NCI-H2107 (cell line): Measurements from ENCODE around the gene CD300A.

Experiments
- DNase-seq: peaks from one replicate; lab custom pipeline; 2025; lab: John Stamatoyannopoulos, UW

Gene CD300A

DNA sequence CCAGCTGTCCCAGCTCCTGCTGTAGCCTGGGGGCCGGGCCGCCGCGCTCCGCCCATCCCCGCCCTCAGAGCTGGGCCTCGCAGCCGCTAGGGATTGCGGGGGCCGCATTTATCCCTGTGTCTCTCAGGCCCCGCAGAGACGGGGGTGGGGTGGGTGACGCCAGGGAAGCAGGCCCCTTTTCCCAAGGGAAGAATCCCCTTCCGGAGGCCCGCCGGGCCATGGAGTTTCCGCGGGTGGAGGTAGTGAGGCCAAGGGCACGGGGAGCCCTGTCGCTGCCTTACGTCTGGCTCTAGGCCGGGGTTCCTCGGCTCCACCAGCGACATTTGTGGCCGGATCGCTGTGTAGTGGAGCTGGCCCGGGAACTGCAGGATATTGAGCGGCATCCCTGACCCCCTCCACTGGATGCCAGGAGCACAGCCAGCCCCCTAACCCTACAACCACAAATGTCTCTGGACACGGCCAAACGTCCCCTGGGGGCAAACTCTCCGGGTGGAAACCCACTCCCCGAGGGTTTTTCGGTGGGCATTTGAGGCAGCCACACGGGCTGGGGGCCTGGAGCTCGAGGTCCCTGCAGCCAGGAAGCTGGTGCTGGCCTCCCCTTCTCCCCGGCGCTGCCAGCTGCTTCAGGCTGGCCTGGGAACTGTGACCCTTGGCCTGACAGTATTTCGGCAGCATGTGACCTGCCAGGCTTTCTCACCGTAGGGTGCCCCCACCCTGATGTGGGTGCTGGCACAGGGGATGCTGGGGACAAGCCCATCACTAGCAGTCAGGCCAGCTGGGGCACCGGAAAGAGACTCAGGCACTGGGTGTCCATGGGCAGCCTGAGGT, 12.0 kb upstream of the CD300A start:
- peak; percentile 67 for DNase-seq

DNA sequence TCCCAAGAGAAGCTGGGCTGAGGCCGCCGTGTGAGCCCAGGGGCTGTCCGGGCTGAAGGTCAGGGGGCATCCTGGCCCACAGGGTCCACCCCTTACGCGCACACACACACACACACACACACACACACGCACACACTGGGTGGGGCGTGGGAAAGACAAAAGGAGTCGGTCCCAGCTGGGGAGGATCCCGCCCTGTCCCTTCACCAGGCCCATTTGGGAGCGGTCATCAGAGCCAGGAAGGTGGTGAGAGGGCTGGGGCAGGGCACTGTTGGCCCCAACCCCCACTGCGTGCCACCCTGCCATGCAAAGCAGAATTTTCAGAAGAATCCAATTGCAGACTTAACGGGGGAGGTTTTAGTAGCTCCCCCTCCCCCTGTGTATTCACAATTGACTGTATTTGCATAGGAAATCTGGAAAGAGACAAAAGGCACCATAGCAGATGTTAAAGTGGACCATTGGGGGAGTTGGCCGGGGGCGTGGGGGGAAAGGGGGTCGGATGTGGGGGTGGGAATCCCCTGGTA, 11.3 kb upstream of the CD300A start:
- DNase-seq, result no peak

DNA sequence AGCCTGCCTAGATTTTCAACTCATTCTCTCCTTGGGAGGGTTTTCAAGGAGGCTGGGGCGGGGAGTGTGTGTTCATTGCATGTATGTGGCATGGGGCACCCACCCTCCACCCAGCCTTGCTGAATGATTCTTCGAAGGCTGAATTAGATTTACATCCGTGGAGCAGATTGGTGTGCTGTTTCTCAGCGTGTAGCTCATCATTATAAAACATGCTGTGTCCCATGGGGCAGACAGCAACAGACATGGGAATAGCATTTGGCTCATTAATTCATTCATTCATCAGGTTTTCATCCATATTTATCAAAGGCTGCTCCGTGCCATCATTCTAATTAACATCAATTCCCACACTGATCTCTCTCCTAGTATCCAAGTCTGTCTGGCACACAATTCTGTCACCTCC, 10.6 kb upstream of the CD300A start:
- no peak for DNase-seq

DNA sequence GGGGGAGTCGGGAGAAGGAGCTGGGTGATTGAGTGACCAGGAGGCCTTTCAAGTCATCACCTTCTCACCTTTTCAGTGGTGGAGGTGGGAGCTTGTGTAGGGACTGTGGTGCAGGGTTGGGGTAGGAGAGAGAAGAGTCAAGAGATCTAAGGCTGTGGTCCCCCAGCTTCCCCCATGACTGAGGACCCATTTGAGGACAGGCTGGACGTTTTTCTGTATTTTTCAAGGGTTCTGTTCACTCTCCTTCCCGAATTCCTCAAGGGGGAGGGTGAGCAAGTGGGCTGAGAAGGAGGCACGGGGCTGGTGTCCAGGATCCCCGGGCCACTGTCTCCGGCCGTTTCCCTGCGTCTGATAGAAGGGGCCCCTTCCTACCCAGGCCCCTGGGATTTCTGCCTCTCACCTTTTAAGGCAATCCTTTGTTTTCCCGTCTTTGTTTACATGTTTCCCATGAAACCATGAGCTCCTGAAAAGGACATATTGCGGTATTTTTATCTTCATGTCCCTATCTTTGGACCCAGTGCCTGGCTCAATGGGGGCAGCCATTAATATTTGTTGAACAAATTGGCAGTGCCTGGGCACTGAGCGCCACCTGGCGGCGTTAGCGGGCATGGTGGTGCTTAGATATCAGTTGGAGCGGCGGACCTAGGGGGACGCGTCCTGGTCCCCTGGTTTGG, 9.2 kb upstream of the CD300A start:
- DNase-seq, result peak; percentile 44

DNA sequence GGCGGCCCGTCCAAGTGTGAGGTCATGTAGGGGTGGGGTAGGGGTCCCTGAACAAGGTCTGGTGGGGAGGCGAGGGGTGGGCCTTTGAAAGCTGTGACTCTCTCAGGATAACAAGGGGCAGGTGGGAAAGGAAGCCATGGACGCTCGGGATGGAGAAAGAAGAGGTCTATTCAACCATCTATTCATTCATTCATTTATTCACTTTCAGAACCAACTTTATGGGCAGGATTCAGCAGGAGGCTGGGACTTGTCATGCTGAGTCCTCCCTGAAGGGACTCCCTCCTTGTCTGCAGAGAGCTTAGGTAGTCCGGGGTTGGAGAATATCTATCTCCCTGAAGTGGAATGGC, 8.6 kb upstream of the CD300A start:
- DNase-seq, result no peak

DNA sequence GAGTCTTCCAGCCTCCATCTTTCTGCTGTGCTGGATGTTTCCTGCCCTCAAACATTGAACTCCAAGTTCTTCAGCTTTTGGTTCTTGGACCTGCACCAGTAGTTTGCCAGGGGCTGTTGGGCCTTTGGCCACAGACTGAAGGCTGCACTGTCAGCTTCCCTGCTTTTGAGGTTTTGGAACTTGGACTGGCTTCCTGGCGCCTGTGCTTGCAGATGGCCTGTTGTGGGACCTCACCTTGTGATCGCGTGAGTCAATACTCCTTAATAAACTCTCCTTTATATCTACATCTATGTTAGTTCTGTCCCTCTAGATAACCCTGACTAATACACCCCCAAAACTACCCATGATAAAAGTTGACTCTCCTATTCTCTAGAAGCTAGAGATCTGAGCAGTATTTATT, 7.6 kb upstream of the CD300A start:
- no peak for DNase-seq

DNA sequence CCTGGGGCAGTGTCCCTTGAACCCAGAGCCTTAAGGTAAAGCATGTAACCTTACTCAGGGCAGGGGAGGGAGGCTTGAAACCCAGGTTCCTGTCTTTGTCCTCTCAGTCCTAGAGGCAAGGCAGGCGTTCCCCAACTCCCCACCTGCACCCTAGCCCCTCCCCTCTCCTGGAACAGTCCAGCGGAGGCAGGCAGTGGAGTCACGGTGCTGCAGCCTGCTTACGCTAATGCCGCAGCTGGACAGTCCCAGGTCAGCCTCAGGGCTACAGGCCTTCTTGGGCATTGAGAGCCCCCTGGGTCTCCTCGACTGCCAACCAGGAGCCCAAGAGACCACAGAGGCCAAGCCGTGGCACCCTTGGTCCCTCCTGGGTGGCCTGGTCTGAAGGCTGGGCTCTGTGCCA, 6.8 kb upstream of the CD300A start:
- no peak for DNase-seq

DNA sequence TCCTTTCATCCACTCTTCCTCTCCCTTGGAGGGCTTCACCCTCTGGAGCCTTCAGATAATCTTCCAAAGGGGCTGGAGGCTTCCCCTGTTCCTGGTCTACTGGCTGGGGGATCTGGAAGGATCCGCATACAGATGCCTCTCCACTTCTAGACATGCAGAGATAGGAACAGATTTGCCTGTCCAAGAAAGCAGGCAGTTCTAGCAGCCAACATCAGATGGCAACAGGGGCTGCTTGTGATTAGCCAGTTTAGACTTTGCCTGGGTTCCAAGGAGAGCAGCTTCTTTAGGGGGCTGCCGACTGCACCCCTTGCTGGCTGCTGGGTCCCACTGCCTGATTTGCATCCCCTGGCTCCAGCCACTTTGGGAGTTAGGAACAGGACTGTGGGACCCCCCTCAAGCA, 6.2 kb upstream of the CD300A start:
- DNase-seq, result no peak

DNA sequence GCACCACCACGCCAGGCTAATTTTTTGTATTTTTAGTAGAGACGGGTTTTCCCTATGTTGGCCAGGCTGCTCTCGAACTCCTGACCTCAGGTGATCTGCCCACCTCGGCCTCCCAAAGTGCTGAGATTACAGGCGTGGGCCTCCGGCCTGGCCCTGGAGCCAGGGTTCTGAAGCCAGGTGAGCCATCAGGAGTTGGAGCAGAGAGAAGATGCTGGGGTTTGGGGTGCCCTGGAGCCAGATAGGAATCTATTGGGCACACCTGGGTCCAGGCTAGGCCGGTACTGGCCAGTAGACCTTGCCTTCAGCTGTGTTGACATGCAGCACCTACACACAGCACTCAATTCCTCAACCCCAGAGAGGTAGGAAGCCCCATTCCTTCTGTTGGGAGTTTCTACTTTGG, 5.4 kb upstream of the CD300A start:
- DNase-seq, result no peak

DNA sequence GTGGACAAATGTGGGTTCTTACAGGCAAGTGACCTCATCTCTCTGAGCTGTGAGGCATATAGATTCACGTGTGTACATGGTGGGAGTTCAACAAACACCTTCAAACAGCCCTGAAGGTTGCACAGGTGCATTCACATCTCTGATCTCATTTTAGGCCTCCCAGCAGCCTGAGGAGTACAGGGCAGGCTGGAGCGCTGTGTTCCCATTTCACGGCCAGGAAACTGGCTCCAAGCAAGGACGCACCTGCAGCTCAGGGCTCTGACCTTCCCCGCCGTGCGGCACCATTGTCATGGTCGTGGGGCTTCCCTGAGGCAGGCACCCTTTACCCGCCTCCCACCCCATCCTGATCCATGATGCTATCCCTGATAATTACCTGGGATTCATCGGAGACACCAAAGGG, 4.8 kb upstream of the CD300A start:
- no peak for DNase-seq

DNA sequence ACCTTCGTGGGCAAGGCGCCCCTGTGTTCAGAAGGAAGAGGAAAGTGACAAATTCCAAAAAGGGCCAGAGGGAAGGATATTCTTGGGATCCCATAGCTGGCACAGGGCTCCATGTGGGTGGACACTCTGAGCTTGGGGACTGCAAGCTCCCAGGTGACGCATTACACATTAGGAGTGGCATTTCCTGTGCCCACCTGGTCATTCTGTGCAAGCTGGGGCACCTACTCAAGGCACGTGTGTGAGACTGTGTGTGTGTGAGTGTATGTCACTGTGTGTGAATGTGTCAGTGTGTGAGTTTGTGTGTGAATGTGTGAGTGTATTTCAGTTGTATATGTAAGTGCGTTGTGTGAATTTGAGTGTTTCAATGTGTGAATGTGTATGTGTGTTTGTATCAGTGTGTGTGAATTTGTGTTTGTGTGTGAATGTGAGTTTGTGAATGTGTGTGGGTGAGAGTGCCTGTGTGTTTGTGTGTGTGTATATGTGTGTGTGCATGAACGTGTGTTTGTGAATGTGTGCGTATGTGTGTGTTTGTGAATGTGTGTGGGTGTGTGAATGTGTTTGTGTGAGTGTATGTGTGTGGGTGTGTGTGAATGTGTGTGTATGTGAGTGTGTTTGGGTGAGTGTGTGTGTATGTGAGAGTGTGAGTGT, 1.6 kb upstream of the CD300A start:
- DNase-seq, result no peak

DNA sequence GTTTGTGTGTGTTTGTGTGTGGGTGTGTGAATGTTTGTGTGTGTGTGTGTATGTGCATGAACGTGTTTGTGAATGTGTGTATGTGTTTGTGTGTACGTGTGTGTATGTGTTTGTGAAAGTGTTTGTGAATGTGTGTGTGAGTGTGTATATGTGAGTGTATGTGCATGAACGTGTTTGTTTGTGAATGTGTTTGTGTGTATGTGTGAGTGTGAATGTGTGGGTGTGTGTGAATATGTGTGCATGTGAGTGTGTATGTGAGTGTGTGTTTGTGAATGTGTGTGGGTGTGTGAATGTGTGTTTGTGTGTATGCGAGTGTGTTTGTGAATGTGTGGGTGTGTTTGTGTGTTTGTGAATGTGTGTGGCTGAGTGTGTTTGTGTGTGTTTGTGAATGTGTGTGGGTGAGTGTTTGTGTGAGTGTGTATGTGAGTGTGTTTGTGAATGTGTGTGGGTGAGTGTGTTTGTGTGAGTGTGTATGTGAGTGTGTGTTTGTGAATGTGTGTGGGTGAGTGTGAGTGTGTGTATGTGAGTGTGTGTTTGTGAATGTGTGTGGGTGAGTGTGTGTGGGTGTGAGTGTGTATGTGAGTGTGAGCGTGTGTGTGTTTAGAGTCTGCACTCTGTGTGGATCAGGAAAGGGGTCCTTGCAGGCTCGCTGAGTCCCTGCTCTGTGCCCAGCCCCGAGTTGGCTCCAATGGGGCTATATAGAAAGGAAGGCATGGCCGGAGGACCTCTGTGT, 890 bp upstream of the CD300A start:
- no peak for DNase-seq

DNA sequence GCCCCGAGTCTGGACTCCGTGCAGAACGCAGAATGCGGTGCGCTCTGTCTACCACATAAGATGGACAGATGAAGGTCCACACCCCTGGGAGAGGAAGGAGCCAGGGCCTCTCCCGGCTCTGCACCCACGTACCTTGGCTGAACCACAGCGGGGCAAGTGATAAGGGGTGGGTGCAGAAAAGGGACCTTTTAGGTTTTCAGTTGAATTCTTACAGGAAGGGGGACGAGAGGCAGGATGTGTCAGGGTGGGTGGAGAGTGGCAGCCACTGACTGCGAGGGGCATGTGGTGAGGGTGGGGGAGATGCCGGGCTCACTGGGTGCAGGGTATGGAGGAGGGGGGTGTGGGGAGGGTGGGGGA, 372 bp downstream of the CD300A start:
- DNase-seq, result no peak

DNA sequence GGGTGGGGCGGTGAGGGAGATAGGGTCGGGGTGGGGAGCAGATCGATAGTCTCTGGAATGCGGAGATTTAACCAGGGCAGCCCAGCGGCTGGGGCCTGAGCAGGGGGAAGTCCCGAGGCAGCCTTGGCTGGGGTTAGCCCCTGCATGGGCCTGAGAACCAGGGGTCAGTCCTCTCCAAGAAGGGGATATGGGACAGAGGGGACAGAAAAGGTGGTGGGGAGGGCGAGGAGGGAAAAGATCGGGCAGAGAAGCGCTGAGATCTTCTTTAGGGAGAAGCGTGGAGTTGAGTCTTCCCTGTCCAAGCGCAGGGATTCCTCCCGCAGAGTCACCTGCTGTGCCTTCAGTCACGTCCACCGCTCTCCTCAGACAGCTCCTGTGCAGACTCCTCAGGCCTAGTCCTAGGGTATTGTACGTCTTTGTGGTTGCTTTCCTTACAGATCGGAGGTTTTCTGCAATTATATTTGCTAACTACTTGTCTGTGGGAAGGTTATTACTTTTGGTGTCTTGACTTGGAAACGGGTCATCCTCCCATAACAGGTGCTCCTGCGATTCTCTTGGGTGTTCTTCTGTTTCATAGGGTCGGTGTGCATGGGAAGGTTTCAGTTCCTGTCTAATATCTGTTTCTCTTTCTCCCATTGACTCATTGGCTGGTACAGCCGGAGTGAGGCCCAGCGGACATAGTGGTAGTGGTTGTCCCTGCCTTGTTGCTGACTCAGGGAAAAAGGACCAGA, 952 bp downstream of the CD300A start:
- no peak for DNase-seq

DNA sequence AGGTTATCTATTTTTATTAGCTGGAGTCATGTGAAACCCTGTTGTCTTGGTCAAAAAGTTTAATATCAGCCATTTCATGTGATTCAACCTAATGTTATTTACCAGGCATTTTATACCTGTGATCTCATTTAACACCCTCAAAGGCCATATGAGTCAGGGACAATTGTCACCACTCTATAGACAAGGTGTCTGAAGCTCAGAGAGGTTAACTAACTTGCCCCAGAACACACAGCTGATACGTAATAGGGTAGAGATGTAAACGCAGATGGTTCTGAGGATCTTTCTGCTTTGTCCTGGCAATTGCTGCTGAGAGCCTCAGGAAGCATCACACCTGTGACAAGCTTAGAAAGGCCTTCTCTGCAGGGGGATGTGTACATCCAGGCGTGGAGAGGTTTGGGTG, 4.9 kb downstream of the CD300A start:
- DNase-seq, result no peak

DNA sequence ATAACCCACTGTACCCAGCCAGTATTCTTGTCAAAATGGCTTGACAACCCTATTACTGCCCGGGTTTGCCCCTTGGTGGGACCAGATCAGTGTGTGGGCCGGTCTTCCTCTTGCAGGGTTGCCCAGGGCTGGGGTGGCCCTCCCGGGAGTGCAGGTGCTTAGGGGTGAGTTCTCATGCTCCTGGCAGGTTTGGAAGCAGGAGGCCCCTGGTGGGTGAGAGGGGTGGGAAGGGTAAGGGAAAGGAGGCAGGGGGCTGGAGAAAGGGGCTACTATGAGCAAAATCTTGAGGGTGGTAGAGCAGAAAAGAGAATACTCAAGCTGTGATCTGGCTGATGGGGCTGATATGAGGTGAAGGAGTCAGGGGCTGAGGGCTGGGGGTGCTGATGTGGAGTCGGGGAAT, 6.5 kb downstream of the CD300A start:
- no peak for DNase-seq

DNA sequence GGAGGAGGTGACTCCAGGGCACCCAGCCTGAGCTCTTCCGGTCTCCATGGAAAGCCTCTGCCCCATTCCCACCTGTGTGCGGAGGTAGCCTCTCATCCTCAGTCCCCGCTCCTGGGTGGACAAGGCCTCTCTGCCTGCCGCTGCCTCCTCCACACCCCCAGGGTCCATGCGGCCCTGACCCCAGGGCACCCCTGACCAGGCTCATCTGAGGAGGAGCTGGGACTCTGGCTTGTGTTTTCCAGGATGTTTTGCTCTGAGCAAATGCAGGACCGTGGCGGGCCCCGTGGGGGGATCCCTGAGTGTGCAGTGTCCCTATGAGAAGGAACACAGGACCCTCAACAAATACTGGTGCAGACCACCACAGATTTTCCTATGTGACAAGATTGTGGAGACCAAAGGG, 6.9 kb downstream of the CD300A start:
- no peak for DNase-seq

DNA sequence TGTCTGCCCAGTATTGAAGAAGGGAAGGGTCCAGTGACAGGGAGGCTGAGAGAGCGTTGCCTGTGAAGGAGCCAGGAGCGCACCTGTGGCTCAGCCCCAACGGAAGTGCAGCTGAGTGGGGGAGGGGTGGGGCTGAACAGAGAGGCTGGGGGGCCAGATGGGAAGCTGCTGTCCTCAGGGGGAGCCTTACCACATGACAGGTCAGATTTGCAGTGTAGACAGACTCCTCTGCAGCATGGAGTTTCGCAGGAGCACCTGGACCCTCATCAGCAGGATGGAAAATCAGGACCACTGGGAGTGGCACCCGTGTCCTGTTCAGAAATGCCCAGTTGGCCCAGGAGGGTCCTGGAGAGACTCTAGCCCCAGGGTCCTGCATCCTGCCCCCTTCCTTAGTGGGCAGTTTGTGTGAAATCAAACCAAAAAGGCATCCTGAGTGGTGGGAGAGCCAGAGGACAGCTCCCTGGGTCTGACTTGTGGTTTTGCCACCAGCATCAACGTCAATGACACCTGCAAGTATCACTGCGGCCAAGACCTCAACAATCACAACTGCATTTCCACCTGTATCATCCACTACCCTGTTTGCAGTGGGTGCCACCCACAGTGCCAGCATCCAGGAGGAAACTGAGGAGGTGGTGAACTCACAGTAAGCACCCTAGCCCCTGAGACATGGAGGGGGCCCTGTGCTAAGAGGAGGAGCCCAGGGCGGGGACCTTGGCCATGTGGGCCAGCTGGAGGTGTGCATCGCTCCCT, 7.8 kb downstream of the CD300A start:
- no peak for DNase-seq

DNA sequence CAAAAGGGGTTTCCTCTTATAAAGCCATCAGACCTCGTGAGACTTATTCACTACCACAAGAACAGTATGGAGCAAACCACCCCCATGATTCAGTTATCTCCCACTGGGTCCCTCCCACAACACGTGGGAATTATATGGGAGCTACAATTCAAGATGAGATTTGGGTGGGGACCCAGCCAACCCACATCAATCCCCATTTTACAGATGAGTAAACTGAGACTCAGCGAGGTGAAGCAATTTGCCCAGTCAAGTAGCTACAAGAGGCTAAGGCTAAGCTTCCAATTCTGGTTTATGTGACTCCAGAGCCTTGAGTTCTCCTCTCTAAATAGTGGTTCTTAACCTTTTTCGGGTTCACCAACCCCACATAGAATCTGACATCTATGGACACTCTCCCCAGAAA, 8.8 kb downstream of the CD300A start:
- no peak for DNase-seq

DNA sequence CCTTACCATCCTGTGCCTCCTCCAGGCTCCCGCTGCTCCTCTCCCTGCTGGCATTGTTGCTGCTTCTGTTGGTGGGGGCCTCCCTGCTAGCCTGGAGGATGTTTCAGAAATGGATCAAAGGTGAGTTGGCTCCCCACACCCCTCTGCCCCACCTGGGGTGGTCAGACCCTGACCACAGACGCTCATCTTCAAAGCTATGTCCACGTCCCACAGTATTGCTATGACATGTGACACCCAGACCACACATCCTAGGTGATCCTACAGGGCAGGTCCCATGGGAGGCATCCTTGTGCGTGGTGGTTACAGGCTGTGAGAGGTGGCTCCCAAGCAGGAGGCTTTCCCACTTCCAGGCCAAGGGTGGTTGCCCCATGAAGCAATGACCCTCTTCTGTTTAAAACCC, 11.0 kb downstream of the CD300A start:
- DNase-seq, result no peak

DNA sequence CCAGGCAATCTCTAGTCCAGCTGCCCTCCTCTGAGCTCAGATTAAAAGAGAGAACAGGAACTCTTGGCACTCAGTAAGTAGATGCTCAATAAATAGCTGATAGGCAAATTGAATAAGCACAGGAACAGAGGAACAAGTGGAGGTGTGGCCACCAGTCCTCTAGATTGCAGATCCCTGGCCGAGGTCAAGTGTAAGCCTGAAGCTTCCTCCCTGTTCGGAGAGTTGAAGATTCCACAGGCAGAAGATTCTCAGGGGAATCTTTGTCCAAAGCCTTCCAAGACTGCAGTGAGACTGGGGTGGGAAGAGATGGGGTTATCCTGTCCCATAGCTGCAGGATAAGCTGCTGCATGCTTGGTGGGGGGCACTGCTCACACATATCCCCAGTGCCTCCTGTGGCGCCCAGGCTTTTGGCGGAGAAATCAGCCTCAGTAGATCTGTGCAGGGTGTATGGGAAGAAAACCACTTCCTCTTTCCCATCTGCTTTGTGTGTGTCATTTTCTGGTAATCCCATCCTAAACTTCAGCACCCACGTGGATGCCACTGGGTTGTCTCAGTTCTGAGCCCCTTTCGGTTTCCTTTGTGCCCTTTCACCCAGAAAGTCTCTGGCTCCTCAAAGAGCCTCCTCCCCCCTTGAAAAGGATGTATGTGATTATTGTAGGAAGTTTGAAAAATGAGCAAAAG, 12.1 kb downstream of the CD300A start:
- no peak for DNase-seq
